Measurements from ENCODE around the gene SS18L1. TPM values are rescaled to one million over a fixed set of nuclear protein-coding genes. Genes with fewer than 3 reads are reported as not detected.

Gene SS18L1
- polyA plus RNA-seq, 1 of the 3 experiments (the other 2 are of a cell fraction) = 10.7 TPM

GRCh38 chr20:62210496-62210855 lies 66.9 kb downstream of the SS18L1 start:
- H3K36me3 ChIP-seq (replicated peaks in 1 of 2; ENCODE audit: control insufficient read depth in 1 of 2, insufficient read depth in 2 of 2, low read length in 1 of 2) = no peaks in the 10 kb centered on the region
- H3K27ac ChIP-seq (ENCODE audit: low read depth in 2 of 2, low read length in 1 of 2) = peak overlapping the region in 1 of 2 experiments; percentile 16; a peak in 1 of 4 replicates
- POLR2A ChIA-PET = interaction anchor here (1.1 kb wide), 1 partner anchor 51 kb away, joined by 3 read pairs; no protein-coding TSS in a partner anchor
- TF ChIP-seq MEF2A (IDR thresholded peaks at IDR 0.05; ENCODE audit: borderline replicate concordance, low read depth) (no peak), REST (IDR thresholded peaks at IDR 0.05; ENCODE audit: low read depth, low read length) (no peak)
- H4K20me1 ChIP-seq (ENCODE audit: insufficient read depth) = no peaks in the 10 kb centered on the region
- H3K4me2 ChIP-seq = no peak overlapping the region
- H3K4me1 ChIP-seq (ENCODE audit: control insufficient read depth in 1 of 2, insufficient read depth in 2 of 2, low read depth in 1 of 2, low read length in 1 of 2) = peaks cover 0 to 7% of the 10 kb centered on the region in 2 experiments; a peak in 1 of 4 replicates
- no peaks in the 10 kb centered on the region for H3K79me2 ChIP-seq (ENCODE audit: insufficient read depth)
- DNase-seq = peak; percentile 61
- no peak overlapping the region for H2AFZ ChIP-seq (ENCODE audit: low read depth)
- no peaks in the 10 kb centered on the region for H3K9me2 ChIP-seq
- H3K27me3 ChIP-seq (ENCODE audit: insufficient read depth) = no peaks in the 10 kb centered on the region
- CTCF ChIA-PET = interaction anchor here (0.7 to 1.1 kb wide), 2 partner anchors 17 to 233 kb away, joined by 3 read pairs; no protein-coding TSS in a partner anchor
- H3K9ac ChIP-seq = no peak overlapping the region
- no peaks in the 10 kb centered on the region for H3K9me3 ChIP-seq
- H3F3A ChIP-seq (replicated peaks; ENCODE audit: insufficient read depth) = no peaks in the 10 kb centered on the region
- no peak overlapping the region for H3K4me3 ChIP-seq (ENCODE audit: low read depth in 2 of 2, low read length in 1 of 2)
- WGBS (ENCODE audit: low lambda C conversion rate) = 38% methylated on average over 11 of the region's 21 CpGs

GRCh38 chr20:62211216-62211615 lies 67.6 kb downstream of the SS18L1 start:
- Histone ChIP-seq H3K27me3 (ENCODE audit: insufficient read depth) (no peaks in the 10 kb centered on the region), H2AFZ (ENCODE audit: low read depth) (no peak overlapping the region), H3K9me3 (no peaks in the 10 kb centered on the region), H3F3A (replicated peaks; ENCODE audit: insufficient read depth) (no peaks in the 10 kb centered on the region), H3K9ac (no peak overlapping the region), H3K4me1 (ENCODE audit: control insufficient read depth in 1 of 2, insufficient read depth in 2 of 2, low read depth in 1 of 2, low read length in 1 of 2) (peaks cover 0 to 7% of the 10 kb centered on the region in 2 experiments; a peak in 1 of 4 replicates), H4K20me1 (ENCODE audit: insufficient read depth) (no peaks in the 10 kb centered on the region), H3K9me2 (no peaks in the 10 kb centered on the region), H3K36me3 (replicated peaks in 1 of 2; ENCODE audit: control insufficient read depth in 1 of 2, insufficient read depth in 2 of 2, low read length in 1 of 2) (no peaks in the 10 kb centered on the region), H3K4me3 (ENCODE audit: low read depth in 2 of 2, low read length in 1 of 2) (no peak overlapping the region), H3K27ac (ENCODE audit: low read depth in 2 of 2, low read length in 1 of 2) (no peak overlapping the region), H3K79me2 (ENCODE audit: insufficient read depth) (no peaks in the 10 kb centered on the region), H3K4me2 (no peak overlapping the region)
- no peak for DNase-seq
- 100% methylated on average over 1 of the region's 8 CpGs for WGBS (ENCODE audit: low lambda C conversion rate)
- ChIA-PET CTCF (interaction anchor here (0.7 to 1.1 kb wide), 2 partner anchors 16 to 232 kb away, joined by 3 read pairs; no protein-coding TSS in a partner anchor), POLR2A (interaction anchor here (1.1 kb wide), 1 partner anchor 52 kb away, joined by 3 read pairs; no protein-coding TSS in a partner anchor)
- TF ChIP-seq CHD2 (IDR thresholded peaks at IDR 0.05; ENCODE audit: low read length, partially characterized antibody) = no peak
- no peak for TF ChIP-seq SIN3A (IDR thresholded peaks at IDR 0.05; ENCODE audit: borderline replicate concordance, low read depth, low read length)
- no peak for TF ChIP-seq NFIC (IDR thresholded peaks at IDR 0.05; ENCODE audit: borderline replicate concordance)
- no peak for TF ChIP-seq YY1 (IDR thresholded peaks at IDR 0.05; ENCODE audit: low read depth)
- TF ChIP-seq POLR2AphosphoS5 (IDR thresholded peaks at IDR 0.05; ENCODE audit: low read depth, low read length) = no peak
- no peak for TF ChIP-seq REST (IDR thresholded peaks at IDR 0.05; ENCODE audit: low read depth, low read length)
- no peak for TF ChIP-seq EZH2phosphoT487 (IDR thresholded peaks at IDR 0.05; ENCODE audit: borderline replicate concordance, low read depth)
- no peak for TF ChIP-seq RCOR1 (IDR thresholded peaks at IDR 0.05; ENCODE audit: low read length)
- no peak for TF ChIP-seq MEF2A (IDR thresholded peaks at IDR 0.05; ENCODE audit: borderline replicate concordance, low read depth)
- no peak for TF ChIP-seq FOSL2 (IDR thresholded peaks at IDR 0.05; ENCODE audit: borderline replicate concordance, low read depth)
- TF ChIP-seq PBX3 (IDR thresholded peaks at IDR 0.05) = no peak
- TF ChIP-seq TCF12 (IDR thresholded peaks at IDR 0.05) = no peak
- no peak for TF ChIP-seq ZBTB33 (IDR thresholded peaks at IDR 0.05; ENCODE audit: borderline replicate concordance, low read depth)
- no peak for TF ChIP-seq FOXJ3 (CRISPR knock-in tag; IDR thresholded peaks at IDR 0.05)
- no peak for TF ChIP-seq SMC3 (IDR thresholded peaks at IDR 0.05; ENCODE audit: low read depth, low read length)
- no peak for TF ChIP-seq JUND (IDR thresholded peaks at IDR 0.05)

All from SK-N-SH (cell line).